ENCODE measurements around the gene GOLIM4. TPM values are rescaled to one million over a fixed set of nuclear protein-coding genes. Genes with fewer than 3 reads are reported as not detected.

Gene GOLIM4
- total and polyA plus RNA-seq, 2 donors (not counting 1 experiment from before 2014, with no cell fraction given) = 46.2 to 77.3 TPM

GRCh38 chr3:168044049-168044448, 51.7 kb downstream of the GOLIM4 start:
- no peak for DNase-seq (ENCODE audit: low read depth in 2 of 2)
- Histone ChIP-seq H3K9me3 (ENCODE audit: control insufficient read depth, insufficient read depth, low read depth, low read length) (no peaks in the 10 kb centered on the region), H3K27me3 (ENCODE audit: control insufficient read depth, insufficient read depth, low read length) (no peaks in the 10 kb centered on the region), H3K9ac (ENCODE audit: insufficient read depth, low read length) (no peak overlapping the region), H3K36me3 (ENCODE audit: control insufficient read depth, insufficient read depth, low read length) (no peaks in the 10 kb centered on the region), H3K4me1 (ENCODE audit: control insufficient read depth, extremely low read depth, insufficient read depth, low read length) (peaks cover 2% of the 10 kb centered on the region), H4K20me1 (ENCODE audit: control insufficient read depth, extremely low read depth, insufficient read depth, low read length) (no peaks in the 10 kb centered on the region), H3K27ac (ENCODE audit: insufficient read depth, low read length) (no peak overlapping the region), H3K4me3 (replicated peaks in 1 of 4; ENCODE audit: control extremely low read depth in 1 of 4, insufficient read depth in 1 of 4, low read depth in 3 of 4, low read length in 4 of 4) (no peak overlapping the region), H3K79me2 (ENCODE audit: control insufficient read depth, insufficient read depth, low read length) (peaks cover 5% of the 10 kb centered on the region), H3K4me2 (ENCODE audit: extremely low read depth, insufficient read depth, low read length) (no peak overlapping the region), H2AFZ (ENCODE audit: low read length) (no peak overlapping the region)
- TF ChIP-seq CTCF (conservative IDR thresholded peaks at IDR 0.05 in 1 of 2, IDR thresholded peaks at IDR 0.05 in 1 of 2; ENCODE audit: low read depth in 1 of 2, low read length in 2 of 2) (no peak), EZH2 (IDR thresholded peaks at IDR 0.05; ENCODE audit: low read length, missing control alignments) (no peak)

GRCh38 chr3:168040607-168041208, 55.0 kb downstream of the GOLIM4 start:
- Histone ChIP-seq H2AFZ (ENCODE audit: low read length) (no peak overlapping the region), H3K9me3 (ENCODE audit: control insufficient read depth, insufficient read depth, low read depth, low read length) (no peaks in the 10 kb centered on the region), H3K27me3 (ENCODE audit: control insufficient read depth, insufficient read depth, low read length) (no peaks in the 10 kb centered on the region), H3K4me2 (ENCODE audit: extremely low read depth, insufficient read depth, low read length) (no peak overlapping the region), H4K20me1 (ENCODE audit: control insufficient read depth, extremely low read depth, insufficient read depth, low read length) (no peaks in the 10 kb centered on the region), H3K79me2 (ENCODE audit: control insufficient read depth, insufficient read depth, low read length) (no peaks in the 10 kb centered on the region), H3K4me3 (replicated peaks in 1 of 4; ENCODE audit: control extremely low read depth in 1 of 4, insufficient read depth in 1 of 4, low read depth in 3 of 4, low read length in 4 of 4) (no peak overlapping the region), H3K4me1 (ENCODE audit: control insufficient read depth, extremely low read depth, insufficient read depth, low read length) (no peaks in the 10 kb centered on the region), H3K9ac (ENCODE audit: insufficient read depth, low read length) (no peak overlapping the region), H3K36me3 (ENCODE audit: control insufficient read depth, insufficient read depth, low read length) (no peaks in the 10 kb centered on the region), H3K27ac (ENCODE audit: insufficient read depth, low read length) (no peak overlapping the region)
- DNase-seq (ENCODE audit: low read depth in 2 of 2) = peak; percentile 56 to 90
- TF ChIP-seq EZH2 (IDR thresholded peaks at IDR 0.05; ENCODE audit: low read length, missing control alignments) (no peak), CTCF (conservative IDR thresholded peaks at IDR 0.05 in 1 of 2, IDR thresholded peaks at IDR 0.05 in 1 of 2; ENCODE audit: low read depth in 1 of 2, low read length in 2 of 2) (peak; percentile 90 to 93)

GRCh38 chr3:168037020-168037419, 58.7 kb downstream of the GOLIM4 start:
- Histone ChIP-seq H3K27ac (ENCODE audit: insufficient read depth, low read length) (no peak overlapping the region), H3K4me1 (ENCODE audit: control insufficient read depth, extremely low read depth, insufficient read depth, low read length) (no peaks in the 10 kb centered on the region), H3K9ac (ENCODE audit: insufficient read depth, low read length) (no peak overlapping the region), H3K4me2 (ENCODE audit: extremely low read depth, insufficient read depth, low read length) (no peak overlapping the region), H4K20me1 (ENCODE audit: control insufficient read depth, extremely low read depth, insufficient read depth, low read length) (no peaks in the 10 kb centered on the region), H3K27me3 (ENCODE audit: control insufficient read depth, insufficient read depth, low read length) (no peaks in the 10 kb centered on the region), H2AFZ (ENCODE audit: low read length) (no peak overlapping the region), H3K79me2 (ENCODE audit: control insufficient read depth, insufficient read depth, low read length) (no peaks in the 10 kb centered on the region), H3K9me3 (ENCODE audit: control insufficient read depth, insufficient read depth, low read depth, low read length) (no peaks in the 10 kb centered on the region), H3K4me3 (replicated peaks in 1 of 4; ENCODE audit: control extremely low read depth in 1 of 4, insufficient read depth in 1 of 4, low read depth in 3 of 4, low read length in 4 of 4) (no peak overlapping the region), H3K36me3 (ENCODE audit: control insufficient read depth, insufficient read depth, low read length) (no peaks in the 10 kb centered on the region)
- no peak for DNase-seq (ENCODE audit: low read depth in 2 of 2)
- TF ChIP-seq EZH2 (IDR thresholded peaks at IDR 0.05; ENCODE audit: low read length, missing control alignments) = no peak
- no peak for TF ChIP-seq CTCF (conservative IDR thresholded peaks at IDR 0.05 in 1 of 2, IDR thresholded peaks at IDR 0.05 in 1 of 2; ENCODE audit: low read depth in 1 of 2, low read length in 2 of 2)
